GM19468 (cell line): ENCODE measurements around the gene KCNC2.
"Not testable (repeated sequence)": the region's sequence is repeated elsewhere in the genome, so short reads cannot be mapped to it uniquely, and the experiment has no call there.

Experiments
- ATAC-seq: cut with Tn5 transposase; IDR thresholded peaks from one replicate; pipeline ENCODE4 v1.9.1; 2021; ENCODE audit warnings: mild to moderate bottlenecking, moderate library complexity, moderate number of reproducible peaks; ENCODE audit not compliant: unreplicated experiment; ENCODE audit errors: extremely low read depth

Gene KCNC2

DNA sequence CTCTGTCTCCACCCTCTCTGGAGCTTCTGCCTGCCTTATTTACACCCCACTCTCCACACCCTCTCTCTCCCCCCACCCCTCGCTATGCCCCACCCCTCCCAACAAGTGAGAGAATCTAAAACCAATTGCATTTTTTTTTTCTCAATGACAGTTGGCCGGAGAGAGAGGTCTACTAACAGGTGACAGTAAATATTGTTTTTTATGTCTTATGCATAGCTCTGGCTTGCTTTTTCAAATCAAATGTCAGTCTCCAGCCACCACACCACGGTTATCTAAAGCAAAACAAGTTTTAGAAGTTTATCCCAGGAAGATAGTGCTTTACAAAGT is at the start of gene KCNC2:
Gene KCNC2, minus strand, starts transcription at position 28 of the 327 bp plus-strand sequence.
- ATAC-seq = no peak

GRCh38 chr12:75259143-75259542 is 49.5 kb upstream of the KCNC2 start:
- no peak for ATAC-seq

GRCh38 chr12:75257510-75257909 is 47.9 kb upstream of the KCNC2 start:
- ATAC-seq = no peak

GRCh38 chr12:75245108-75245507 is 35.5 kb upstream of the KCNC2 start:
- ATAC-seq = no peak

DNA sequence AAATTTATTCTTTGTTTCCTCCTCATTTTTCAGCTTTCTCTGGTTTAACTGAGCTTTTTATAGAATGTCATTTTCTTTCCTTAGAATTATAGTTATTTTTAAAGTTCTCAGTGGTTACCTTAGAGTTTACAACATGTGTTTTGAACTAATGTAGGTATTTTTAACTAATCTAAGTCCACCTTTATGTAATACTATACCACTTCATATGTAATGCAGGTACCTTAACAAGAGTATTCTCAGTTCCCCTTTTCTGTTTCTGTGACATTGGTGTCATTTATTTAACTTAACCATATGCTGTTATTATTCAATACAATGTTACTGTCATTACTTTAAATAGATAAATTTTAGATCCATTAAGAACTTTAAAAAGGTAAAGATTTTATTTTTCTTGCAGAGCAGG is 30.3 kb upstream of the KCNC2 start:
- ATAC-seq = peak; percentile 68

- no peak for ATAC-seq
These were observed 26.6 kb upstream of the KCNC2 start for GRCh38 chr12:75236206-75236605.

GRCh38 chr12:75227132-75227531 is 17.5 kb upstream of the KCNC2 start:
- no peak for ATAC-seq

- no peak for ATAC-seq
These were observed 2.4 kb upstream of the KCNC2 start for GRCh38 chr12:75212072-75212471.

- ATAC-seq = no peak
These were observed 505 bp downstream of the KCNC2 start for GRCh38 chr12:75208856-75209811.

GRCh38 chr12:75207338-75208083 is 2.1 kb downstream of the KCNC2 start:
- ATAC-seq = no peak

DNA sequence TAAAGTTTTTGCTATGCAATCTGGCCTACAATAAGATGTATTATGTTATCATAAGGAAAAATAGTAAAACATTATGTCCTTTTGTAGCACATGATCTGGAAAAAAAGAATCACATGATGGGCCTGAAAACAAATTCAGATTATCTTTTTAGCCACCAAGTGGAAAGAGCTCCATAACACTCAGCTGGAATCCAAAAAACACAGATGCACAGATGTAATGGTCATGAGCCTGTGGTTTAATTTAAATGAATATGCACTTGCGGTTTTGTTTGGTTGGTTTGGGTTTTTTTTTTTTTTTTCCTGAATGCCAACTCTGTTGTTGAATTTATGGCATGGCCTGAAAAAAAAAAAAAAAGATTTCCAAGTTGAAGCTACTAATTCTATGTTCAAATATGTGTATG is 4.1 kb downstream of the KCNC2 start:
- no peak for ATAC-seq

- ATAC-seq = no peak
These were observed 12.8 kb downstream of the KCNC2 start for GRCh38 chr12:75196865-75197264.

DNA sequence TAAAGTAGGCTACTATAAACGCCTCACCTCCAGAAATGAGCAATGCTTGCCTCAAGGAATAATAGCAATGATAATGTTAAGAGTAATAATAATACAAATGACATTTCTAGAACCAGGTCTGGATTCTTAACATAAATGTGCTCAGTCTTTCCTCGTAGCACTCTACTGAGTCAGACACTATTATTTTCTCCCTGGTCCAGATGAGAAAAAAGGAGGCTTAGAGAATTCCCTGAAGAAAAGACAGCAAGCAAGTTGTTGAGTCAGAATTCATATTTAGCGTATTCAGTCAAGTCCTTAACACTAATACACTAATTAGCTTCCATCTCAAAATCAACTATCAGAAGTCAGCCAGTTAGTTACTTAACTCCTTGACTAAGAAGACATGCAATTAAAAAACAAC is 13.2 kb downstream of the KCNC2 start:
- no peak for ATAC-seq

GRCh38 chr12:75194250-75194649 is 15.4 kb downstream of the KCNC2 start:
- ATAC-seq = no peak

DNA sequence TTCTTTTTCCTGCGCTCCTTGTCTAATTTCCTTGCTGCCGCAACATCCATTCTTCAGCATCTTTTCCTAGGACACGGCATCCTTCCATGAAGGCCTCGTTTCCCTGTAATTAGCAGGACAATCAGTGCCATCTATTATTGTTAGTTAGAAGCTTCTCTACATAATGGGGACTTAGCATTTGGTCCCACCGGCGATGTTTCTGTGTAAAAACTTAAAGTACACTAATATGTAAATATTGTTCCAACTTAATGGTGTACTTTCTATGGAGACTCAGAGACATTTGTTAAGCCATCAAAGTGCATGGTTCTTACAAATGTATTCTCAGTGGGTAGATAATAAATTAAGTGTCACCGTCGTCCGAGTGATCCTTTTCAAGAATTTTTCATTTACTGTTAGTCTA is 17.4 kb downstream of the KCNC2 start:
- no peak for ATAC-seq

DNA sequence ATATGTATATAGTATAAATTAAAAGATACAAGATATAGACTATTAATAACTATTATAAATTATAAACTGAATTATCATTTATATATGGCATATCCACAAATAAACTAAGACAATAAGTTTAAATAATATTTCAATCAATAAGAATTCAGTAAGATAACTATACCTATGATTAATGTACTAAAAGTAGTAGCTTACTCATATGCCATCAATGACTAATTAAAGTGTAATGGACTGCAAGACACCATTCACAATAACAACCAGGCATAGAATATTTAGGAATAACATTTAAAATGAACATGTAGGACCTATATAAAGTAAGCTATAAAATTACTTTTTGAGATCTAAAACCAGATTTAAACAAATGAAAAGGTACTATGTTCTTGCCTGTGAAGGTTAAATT is 18.8 kb downstream of the KCNC2 start:
- ATAC-seq = no peak

DNA sequence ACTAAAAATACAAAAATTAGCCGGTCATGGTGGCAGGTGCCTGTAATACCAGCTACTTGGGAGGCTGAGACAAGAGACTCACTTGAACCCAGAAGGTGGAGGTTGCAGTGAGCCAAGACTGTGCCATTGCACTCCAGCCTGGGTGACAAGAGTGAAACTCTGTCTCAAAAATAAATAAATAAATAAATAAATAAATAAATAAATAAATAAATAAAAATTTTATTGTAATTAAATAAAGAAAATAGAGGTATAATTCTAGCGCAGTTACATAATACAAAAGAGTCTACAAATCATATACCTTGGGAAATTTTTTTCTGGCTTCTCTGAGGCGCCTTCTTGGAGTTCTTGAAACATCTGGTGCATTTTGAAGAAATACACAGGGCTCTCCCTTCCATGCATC is 23.8 kb downstream of the KCNC2 start:
- ATAC-seq = not testable (repeated sequence)

DNA sequence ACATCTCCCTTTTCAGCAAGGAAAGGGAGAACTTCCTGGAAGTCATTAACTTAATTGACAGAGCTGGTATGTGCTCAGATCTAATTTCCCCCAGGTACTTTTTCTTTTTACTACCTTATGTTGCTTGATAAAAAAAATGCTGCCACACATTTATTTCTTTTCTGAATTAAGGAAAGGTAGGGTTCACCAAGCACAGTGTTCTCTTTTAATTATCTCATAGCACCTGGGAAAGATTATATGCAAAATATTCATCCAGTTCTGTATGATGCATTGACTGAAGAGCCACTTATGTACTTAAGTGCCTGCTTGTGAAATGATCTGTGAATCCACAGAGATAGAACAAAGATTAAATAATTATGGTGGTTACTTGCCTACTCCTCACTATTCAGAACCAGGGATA is 25.1 kb downstream of the KCNC2 start:
- no peak for ATAC-seq

DNA sequence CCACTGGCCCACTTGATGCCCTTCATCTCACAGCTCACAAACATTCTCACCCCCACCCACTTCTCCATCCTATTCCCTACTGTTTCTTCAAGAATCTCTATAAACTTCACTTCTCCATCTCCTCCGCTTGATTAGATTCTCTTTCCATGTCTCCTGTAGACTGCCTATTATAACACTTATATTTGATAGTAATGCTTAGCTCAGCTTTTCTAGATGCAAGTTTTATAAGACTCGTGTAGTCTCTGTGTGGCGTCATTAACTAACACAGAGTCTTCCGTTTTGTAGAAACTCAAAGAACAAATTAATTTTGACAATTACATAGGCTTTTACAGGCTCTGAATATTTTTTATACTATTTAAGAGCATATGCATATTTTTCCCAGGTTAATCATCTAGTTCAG is 25.7 kb downstream of the KCNC2 start:
- ATAC-seq = no peak

DNA sequence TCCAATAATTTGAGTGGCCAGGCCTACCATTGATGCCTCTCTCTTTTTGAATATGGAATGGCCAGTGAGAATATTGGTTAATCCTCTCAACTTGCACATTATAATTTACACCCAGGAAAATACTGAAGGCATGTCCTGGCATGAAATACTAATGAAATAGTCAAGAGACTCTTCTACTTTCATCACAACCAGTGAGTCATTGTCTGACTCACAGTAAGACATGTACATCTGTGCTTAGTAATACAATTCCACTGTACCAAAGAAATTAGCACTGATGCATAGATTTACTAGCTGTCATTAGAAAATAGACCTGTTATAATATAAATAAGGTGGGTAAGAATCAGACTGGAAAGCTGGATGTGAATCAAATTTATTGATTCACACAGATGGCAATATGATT is 31.6 kb downstream of the KCNC2 start:
- ATAC-seq = no peak

- no peak for ATAC-seq
These were observed 37.0 kb downstream of the KCNC2 start for GRCh38 chr12:75172611-75173010.
